Osteoblast (primary cell): ENCODE data around the gene PXMP4. TPM values are rescaled to one million over a fixed set of nuclear protein-coding genes. Genes with fewer than 3 reads are reported as not detected.
A peak's percentile ranks its signal among the peaks of the same experiment; 100 is the strongest.

Source experiments
- DNase-seq: peaks from one replicate; pipeline ENCODE4 v3.0.0; 2011; ENCODE audit warnings: low spot score, mixed read lengths; ENCODE audit not compliant: insufficient read length; ENCODE audit errors: missing footprints
- H2AFZ ChIP-seq: 2 replicates; pipeline ENCODE4 v1.6.0; 2011; ENCODE audit warnings: mild to moderate bottlenecking, low read length
- H3K27ac ChIP-seq: 2 replicates; pipeline ENCODE4 v1.5.1; 2011; ENCODE audit warnings: mild to moderate bottlenecking, low read depth, low read length, moderate library complexity
- H3K27me3 ChIP-seq: 2 replicates; pipeline ENCODE4 v1.6.0; 2012; ENCODE audit warnings: mild to moderate bottlenecking, control low read depth, inconsistent platforms, low read length, moderate library complexity; ENCODE audit not compliant: insufficient read depth
- H3K36me3 ChIP-seq: 2 replicates; pipeline ENCODE4 v1.5.1; 2011; ENCODE audit warnings: mild to moderate bottlenecking, low read length, control low read depth, moderate library complexity; ENCODE audit not compliant: insufficient read depth
- H3K4me1 ChIP-seq: 2 replicates; pipeline ENCODE4 v1.5.1; 2011; ENCODE audit warnings: mild to moderate bottlenecking, low read length, control low read depth, moderate library complexity; ENCODE audit not compliant: insufficient read depth
- H3K4me2 ChIP-seq: 2 replicates; pipeline ENCODE4 v1.6.0; 2011; ENCODE audit warnings: mild to moderate bottlenecking, low read length; ENCODE audit not compliant: insufficient read depth
- H3K4me3 ChIP-seq: fragments of 200-600 bp; sonication (generic); 3 replicates; pipeline ENCODE4 v1.5.1; 2012; ENCODE audit warnings: mild to moderate bottlenecking, low read length, inconsistent platforms; ENCODE audit not compliant: insufficient read depth
- H3K79me2 ChIP-seq: 2 replicates; pipeline ENCODE4 v1.6.0; 2012; ENCODE audit warnings: mild to moderate bottlenecking, low read length, control low read depth, inconsistent platforms; ENCODE audit not compliant: insufficient read depth
- H3K9me3 ChIP-seq: 2 replicates; pipeline ENCODE4 v1.5.1; 2011; ENCODE audit warnings: low read depth, low read length, control low read depth
- H4K20me1 ChIP-seq: 2 replicates; pipeline ENCODE4 v1.6.0; 2012; ENCODE audit warnings: mild to moderate bottlenecking, low read length, control low read depth; ENCODE audit not compliant: insufficient read depth
- CTCF ChIP-seq: IDR thresholded peaks from 2 replicates; pipeline ENCODE4 v1.5.1; 2011; ENCODE audit warnings: mild to moderate bottlenecking, low read depth, low read length, moderate library complexity; ENCODE audit errors: extremely low read depth
- total RNA-seq: library from RNA; depleted of rRNA; stranded (reverse); fragments of >200 nt; gene quantifications from 2 replicates; pipeline ENCODE4 v1.2.3, GENCODE V29; 2012

The PXMP4 gene
- total RNA-seq, 1 donor: 5.1 TPM

GRCh38 chr20:33676121-33676520 lies 44.0 kb downstream of the PXMP4 start:
- DNase-seq: no peak
- TF ChIP-seq CTCF: no peak
- no peak overlapping the region for H2AFZ ChIP-seq
- H3K4me2 ChIP-seq: no peak overlapping the region
- no peaks in the 10 kb centered on the region for H3K27me3 ChIP-seq
- H3K27ac ChIP-seq: no peak overlapping the region
- H3K4me1 ChIP-seq: peaks cover 35% of the 10 kb centered on the region
- peaks cover 13% of the 10 kb centered on the region for H3K36me3 ChIP-seq
- no peaks in the 10 kb centered on the region for H3K9me3 ChIP-seq
- H3K4me3 ChIP-seq: no peak overlapping the region
- peaks cover 15% of the 10 kb centered on the region for H4K20me1 ChIP-seq
- peaks cover 5% of the 10 kb centered on the region for H3K79me2 ChIP-seq

- Histone ChIP-seq H3K4me2 (peak overlapping the region; percentile 92), H3K4me3 (peak overlapping the region; percentile 74), H3K9me3 (no peaks in the 10 kb centered on the region), H3K4me1 (peaks cover 28% of the 10 kb centered on the region), H4K20me1 (peaks cover 13% of the 10 kb centered on the region), H2AFZ (peak overlapping the region; percentile 92), H3K36me3 (peaks cover 17% of the 10 kb centered on the region), H3K27me3 (no peaks in the 10 kb centered on the region), H3K27ac (peak overlapping the region; percentile 70), H3K79me2 (peaks cover 5% of the 10 kb centered on the region)
- no peak for TF ChIP-seq CTCF
- peak; percentile 93 for DNase-seq
Observed at GRCh38 chr20:33675136-33675959, 44.8 kb downstream of the PXMP4 start.

- Histone ChIP-seq H3K27me3 (no peaks in the 10 kb centered on the region), H3K36me3 (peaks cover 19% of the 10 kb centered on the region), H4K20me1 (peaks cover 9% of the 10 kb centered on the region), H3K9me3 (no peaks in the 10 kb centered on the region), H3K4me1 (peaks cover 26% of the 10 kb centered on the region), H3K4me2 (peak within 1 kb of the TSS; percentile 92), H3K79me2 (peaks cover 5% of the 10 kb centered on the region), H3K4me3 (peak within 1 kb of the TSS; percentile 74), H3K27ac (peak within 1 kb of the TSS; percentile 70), H2AFZ (peak within 1 kb of the TSS; percentile 92)
- no peak for TF ChIP-seq CTCF
- DNase-seq: peak; percentile 99
Observed at GRCh38 chr20:33674294-33675135, 45.6 kb downstream of the PXMP4 start, which contains the start of gene NECAB3. Gene NECAB3, minus strand, starts transcription at chr20:33674428. Its CDS starts 76 bp downstream, at chr20:33674352.
